Upper lobe of right lung (tissue), 1 donor: ENCODE results near the gene MED12L. TPM values are rescaled to one million over a fixed set of nuclear protein-coding genes. Genes with fewer than 3 reads are reported as not detected.

ENCODE experiments used
- ATAC-seq: fragments of 200-7000 bp; cut with Tn5 transposase; one replicate; pipeline ENCODE4 v1.9.1; 2020; ENCODE audit warnings: mild to moderate bottlenecking, moderate library complexity
- DNase-seq: peaks from one replicate; pipeline ENCODE4 v3.0.0-alpha.2; 2020
- H3K27ac ChIP-seq: fragments of 200-600 bp; one replicate; pipeline ENCODE4 v1.8.0; 2022
- H3K27me3 ChIP-seq: fragments of 200-600 bp; one replicate; pipeline ENCODE4 v1.8.0; 2022; ENCODE audit warnings: mild to moderate bottlenecking
- H3K36me3 ChIP-seq: fragments of 200-600 bp; one replicate; pipeline ENCODE4 v1.8.0; 2022
- H3K4me1 ChIP-seq: fragments of 200-600 bp; one replicate; pipeline ENCODE4 v1.8.0; 2022
- H3K4me3 ChIP-seq: fragments of 200-600 bp; one replicate; pipeline ENCODE4 v1.8.0; 2022; ENCODE audit warnings: mild to moderate bottlenecking
- H3K9me3 ChIP-seq: fragments of 200-600 bp; one replicate; pipeline ENCODE4 v1.8.0; 2022
- intact Hi-C: fragments of 100-400 bp; cut with DNase I; formaldehyde crosslinking; loops from one replicate; pipeline ENCODE4 v1.11.0; 2022
- total RNA-seq: library from RNA; stranded (reverse); fragmentation: NEBNext Ultra II Directional; extraction: Animal tissue kit (Norgen Biotek cat#: 25700); gene quantifications from one replicate; pipeline ENCODE4 v1.2.1, GENCODE V29; 2021
- TF ChIP-seq, protein P1 (sequence below): fragments of 200-600 bp; IDR thresholded peaks from one replicate; pipeline ENCODE4 v1.8.0; 2022; ENCODE audit warnings: antibody characterized with exemption
- donor health status: DM: no; HTN: yes; CAD: no; lungs with severe emphysema.

The MED12L gene
- total RNA-seq, 1 donor from 2014 or later, result 0.69 TPM

DNA sequence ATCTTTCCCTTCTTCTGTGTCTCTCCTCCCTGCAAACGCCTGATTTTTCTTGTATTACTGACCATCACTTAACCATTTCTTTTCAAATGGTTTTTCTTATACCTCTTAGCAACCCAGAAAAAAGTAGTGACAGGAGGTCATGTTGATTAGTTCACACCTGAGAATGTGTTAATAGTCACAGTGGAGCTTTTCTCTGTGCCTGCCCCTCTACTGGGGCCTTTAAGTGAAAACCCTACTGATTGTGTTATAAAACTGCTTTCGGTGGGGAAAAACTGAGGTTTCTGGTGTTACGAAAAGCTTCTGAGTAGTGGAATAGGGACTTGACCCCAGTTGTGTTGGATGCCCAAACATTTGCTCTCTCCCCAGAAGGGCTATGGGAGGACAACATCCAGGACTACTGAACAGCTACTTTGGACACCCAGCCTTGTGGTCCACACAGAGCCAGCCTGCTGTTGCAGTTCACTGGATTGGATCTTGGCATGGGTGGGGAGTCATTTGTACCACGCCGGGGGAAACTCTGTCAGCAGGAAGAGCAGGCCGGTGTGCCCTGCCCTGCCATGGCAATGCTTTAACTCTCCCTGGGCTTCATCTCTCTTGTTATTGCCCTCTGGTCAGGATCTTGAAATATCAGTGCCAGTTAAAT is 220.8 kb downstream of the MED12L start:
- Histone ChIP-seq H3K9me3 (no peaks in the 10 kb centered on the region), H3K4me1 (peaks cover 5% of the 10 kb centered on the region), H3K36me3 (no peaks in the 10 kb centered on the region), H3K27me3 (no peaks in the 10 kb centered on the region), H3K4me3 (no peak overlapping the region), H3K27ac (no peak overlapping the region)
- no peak for DNase-seq
- TF ChIP-seq, protein P1, sequence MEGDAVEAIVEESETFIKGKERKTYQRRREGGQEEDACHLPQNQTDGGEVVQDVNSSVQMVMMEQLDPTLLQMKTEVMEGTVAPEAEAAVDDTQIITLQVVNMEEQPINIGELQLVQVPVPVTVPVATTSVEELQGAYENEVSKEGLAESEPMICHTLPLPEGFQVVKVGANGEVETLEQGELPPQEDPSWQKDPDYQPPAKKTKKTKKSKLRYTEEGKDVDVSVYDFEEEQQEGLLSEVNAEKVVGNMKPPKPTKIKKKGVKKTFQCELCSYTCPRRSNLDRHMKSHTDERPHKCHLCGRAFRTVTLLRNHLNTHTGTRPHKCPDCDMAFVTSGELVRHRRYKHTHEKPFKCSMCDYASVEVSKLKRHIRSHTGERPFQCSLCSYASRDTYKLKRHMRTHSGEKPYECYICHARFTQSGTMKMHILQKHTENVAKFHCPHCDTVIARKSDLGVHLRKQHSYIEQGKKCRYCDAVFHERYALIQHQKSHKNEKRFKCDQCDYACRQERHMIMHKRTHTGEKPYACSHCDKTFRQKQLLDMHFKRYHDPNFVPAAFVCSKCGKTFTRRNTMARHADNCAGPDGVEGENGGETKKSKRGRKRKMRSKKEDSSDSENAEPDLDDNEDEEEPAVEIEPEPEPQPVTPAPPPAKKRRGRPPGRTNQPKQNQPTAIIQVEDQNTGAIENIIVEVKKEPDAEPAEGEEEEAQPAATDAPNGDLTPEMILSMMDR, result no peak
- intact Hi-C loops, result no loop called here
- ATAC-seq, result no peak

DNA sequence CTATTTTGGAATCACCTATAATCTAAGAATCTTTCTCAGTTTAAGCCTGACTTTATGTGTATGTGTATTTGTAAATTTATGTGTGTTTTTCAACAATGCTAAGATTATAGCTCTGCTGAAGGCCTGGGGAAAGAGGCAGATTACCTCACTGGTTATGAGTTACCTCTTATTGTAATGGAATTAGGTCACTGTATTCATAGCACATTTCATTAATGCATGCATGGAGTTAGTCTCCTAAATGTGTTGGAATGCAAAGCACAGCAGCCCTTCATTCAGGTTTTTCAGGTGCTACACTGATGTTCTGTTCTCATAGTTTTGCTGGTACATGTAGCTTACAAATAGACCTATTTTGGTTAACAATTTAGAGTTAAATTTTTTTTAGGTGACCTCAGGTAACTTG is 221.7 kb downstream of the MED12L start:
- ATAC-seq (no peak), DNase-seq (no peak)
- Histone ChIP-seq H3K36me3 (no peaks in the 10 kb centered on the region), H3K4me3 (no peak overlapping the region), H3K27me3 (no peaks in the 10 kb centered on the region), H3K4me1 (peaks cover 5% of the 10 kb centered on the region), H3K9me3 (no peaks in the 10 kb centered on the region), H3K27ac (no peak overlapping the region)
- TF ChIP-seq, protein P1, result no peak
- intact Hi-C loops, result no loop called here

DNA sequence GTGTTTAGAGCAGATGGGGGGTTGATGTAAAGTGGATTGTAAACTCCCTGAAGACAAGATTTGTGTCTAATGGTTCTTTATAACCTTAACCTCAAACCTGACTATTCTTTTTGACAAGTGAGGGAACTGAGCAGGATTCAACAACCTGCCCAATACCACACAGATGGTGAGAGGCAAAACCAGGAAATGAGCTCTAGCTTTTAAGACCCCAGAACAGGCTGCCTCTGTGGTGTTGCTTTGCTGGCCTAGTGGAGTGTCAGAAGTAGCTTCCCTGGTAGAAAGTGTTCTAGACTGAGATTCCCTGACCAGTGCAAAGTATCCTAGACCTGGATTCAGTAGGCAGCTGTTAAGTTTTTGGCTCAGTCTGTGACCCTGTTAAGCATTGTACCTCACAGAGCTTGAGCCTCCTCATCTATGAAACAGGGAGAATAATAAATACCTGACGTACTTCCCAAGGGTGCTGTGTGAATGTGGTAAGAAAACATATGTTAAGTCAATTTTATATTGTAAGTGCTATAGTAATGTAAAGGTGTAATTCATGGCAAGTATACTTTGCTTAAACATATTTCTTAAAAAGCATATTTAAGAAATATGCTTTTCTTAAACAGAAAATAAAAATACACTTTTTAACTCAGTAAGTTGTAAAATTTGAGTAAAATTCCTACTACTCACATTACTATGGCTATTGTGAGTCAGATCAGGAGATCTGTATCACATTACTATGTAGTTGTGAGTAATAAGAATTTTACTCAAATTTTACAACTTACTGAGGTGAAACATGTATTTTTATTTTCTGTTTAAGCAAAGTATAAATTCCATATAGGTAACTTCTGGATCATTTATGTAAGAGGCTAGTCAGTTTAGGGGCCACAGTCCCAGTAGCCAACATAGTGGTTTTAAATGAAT is 222.4 kb downstream of the MED12L start:
- no peaks in the 10 kb centered on the region for H3K36me3 ChIP-seq
- no peaks in the 10 kb centered on the region for H3K9me3 ChIP-seq
- no peaks in the 10 kb centered on the region for H3K27me3 ChIP-seq
- ATAC-seq (no peak), DNase-seq (no peak)
- peaks cover 5% of the 10 kb centered on the region for H3K4me1 ChIP-seq
- TF ChIP-seq, protein P1, result no peak
- intact Hi-C loops, result no loop called here
- no peak overlapping the region for H3K4me3 ChIP-seq
- no peak overlapping the region for H3K27ac ChIP-seq

DNA sequence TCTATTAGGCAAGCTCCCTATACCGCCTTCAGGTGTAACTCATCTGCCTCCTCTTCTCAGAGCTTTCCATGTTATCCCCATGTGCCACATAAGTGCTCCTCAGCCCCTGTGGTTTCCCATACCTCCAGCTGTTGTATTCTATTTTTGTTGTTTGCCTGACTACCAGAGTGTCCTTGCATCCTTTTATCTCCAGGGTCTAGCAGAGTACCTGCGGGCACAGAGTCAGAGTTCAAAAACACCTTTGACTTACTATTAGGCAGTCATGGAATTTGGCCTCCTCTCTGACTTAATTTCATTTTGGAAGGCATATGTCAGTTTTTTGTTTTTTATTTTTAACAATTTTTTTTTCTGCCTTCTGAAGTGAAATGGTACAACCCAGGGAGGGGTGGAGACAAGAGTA is 224.1 kb downstream of the MED12L start:
- Histone ChIP-seq H3K27ac (no peak overlapping the region), H3K36me3 (no peaks in the 10 kb centered on the region), H3K27me3 (no peaks in the 10 kb centered on the region), H3K4me3 (no peak overlapping the region), H3K4me1 (peaks cover 4% of the 10 kb centered on the region), H3K9me3 (no peaks in the 10 kb centered on the region)
- TF ChIP-seq, protein P1, result no peak
- intact Hi-C loops, result no loop called here
- DNase-seq, result no peak
- no peak for ATAC-seq

DNA sequence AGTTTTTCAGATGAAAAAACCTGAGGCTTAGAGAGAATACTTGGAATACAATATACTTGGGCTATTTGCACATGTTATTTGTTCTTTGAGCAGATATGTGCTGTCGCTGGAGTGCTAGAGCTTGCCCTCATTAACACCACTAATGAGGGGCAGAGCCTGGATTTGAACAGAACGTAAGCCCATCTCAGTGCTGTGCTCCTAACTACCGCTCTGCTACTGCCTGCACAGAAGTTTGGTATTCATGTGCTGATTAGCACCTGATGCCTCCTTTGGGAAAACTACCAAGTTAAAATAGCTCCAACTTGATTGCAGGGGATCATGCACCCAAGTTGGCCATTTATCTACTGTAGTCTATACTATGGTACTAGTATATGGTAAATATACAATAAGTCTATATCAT is 227.5 kb downstream of the MED12L start:
- H3K27me3 ChIP-seq, result no peaks in the 10 kb centered on the region
- TF ChIP-seq, protein P1, result no peak
- H3K36me3 ChIP-seq, result no peaks in the 10 kb centered on the region
- ATAC-seq, result no peak
- H3K9me3 ChIP-seq, result no peaks in the 10 kb centered on the region
- H3K4me1 ChIP-seq, result no peaks in the 10 kb centered on the region
- H3K27ac ChIP-seq, result no peak overlapping the region
- H3K4me3 ChIP-seq, result no peak overlapping the region
- no peak for DNase-seq
- intact Hi-C loops, result no loop called here
